DMS153 treated with DMSO at 0.1 percent for 48 hours (cell line): ENCODE results near the gene IGFBPL1.

Experiments
- DNase-seq: peaks from one replicate; lab custom pipeline; 2025; ENCODE audit not compliant: unreplicated experiment; lab: John Stamatoyannopoulos, UW

The IGFBPL1 gene

DNA sequence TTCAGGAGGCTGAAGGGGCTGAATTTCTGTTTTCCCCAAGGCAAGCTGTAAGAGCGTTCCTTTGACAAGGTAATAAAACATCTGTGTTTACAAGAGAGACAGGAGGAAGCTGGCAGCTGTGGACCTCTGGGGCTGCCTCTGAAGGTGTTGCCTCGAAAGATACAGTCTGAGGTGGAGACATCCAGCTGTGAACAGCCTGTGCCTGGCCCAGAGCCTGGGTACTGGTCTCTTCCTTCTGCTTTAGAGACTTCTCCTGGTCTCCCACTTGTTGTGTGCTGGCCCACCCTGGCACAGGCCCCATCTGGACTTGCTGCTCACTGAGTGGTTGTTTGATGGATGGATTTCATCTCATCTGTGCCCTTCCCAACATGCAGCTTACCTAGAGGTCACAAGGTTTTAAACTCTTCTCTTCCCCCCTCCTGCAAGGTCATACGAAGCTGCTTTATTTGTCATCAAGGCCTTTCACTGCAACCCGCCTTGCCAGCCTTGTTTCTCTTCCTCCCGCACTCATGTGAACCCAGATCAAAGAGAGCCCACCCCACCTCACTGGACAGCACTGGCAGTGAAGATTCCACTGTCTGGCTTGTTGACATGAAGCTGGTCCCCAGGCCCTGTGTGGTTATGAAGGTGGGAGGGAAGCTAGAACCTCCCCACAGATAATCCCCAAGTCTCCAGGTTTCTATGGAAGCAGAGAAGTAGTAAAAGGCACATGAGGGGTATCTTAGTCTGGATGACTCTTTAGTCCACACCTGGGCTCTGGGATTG lies 66.7 kb downstream of the IGFBPL1 start:
- no peak for DNase-seq

DNA sequence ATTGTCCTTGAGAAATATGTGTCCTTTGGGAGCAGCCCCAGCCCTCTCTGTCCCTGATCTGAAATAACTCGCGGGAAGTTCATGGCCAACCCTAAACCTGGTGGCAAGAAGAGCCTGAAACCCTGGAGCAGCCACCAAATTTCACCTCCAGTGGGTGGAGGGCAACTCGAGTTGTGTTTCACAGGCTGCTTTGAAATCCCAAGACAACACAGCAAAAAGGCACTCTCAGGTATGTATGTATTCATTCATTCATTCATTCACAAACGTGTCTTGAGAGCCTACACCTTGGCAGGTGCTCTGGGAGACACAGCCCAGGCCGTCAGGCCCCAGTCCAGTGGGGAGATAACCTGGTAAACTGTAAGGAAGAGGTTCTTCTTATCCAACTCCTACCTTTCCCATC lies 67.4 kb downstream of the IGFBPL1 start:
- DNase-seq: no peak
